RWPE2 (cell line): ENCODE measurements around the gene AADACL3.

Experiments used
- ATAC-seq: fragments of 200-7000 bp; cut with Tn5 transposase; 3 replicates; pipeline ENCODE4 v1.9.1; 2021; ENCODE audit warnings: low read depth
- DNase-seq: peaks from one replicate; pipeline ENCODE4 v3.0.0-alpha.2; 2020; ENCODE audit warnings: low spot score
- H3K27ac ChIP-seq: fragments of 450-650 bp; 2 replicates; pipeline ENCODE4 v1.5.1; 2017; ENCODE audit warnings: mild to moderate bottlenecking; ENCODE audit not compliant: poor library complexity, severe bottlenecking
- H3K27me3 ChIP-seq: fragments of 250-450 bp; sonication (Bioruptor Pico); 2 replicates; pipeline ENCODE4 v1.5.1; 2021; ENCODE audit warnings: mild to moderate bottlenecking, moderate library complexity; ENCODE audit not compliant: insufficient read depth, poor library complexity, severe bottlenecking
- H3K36me3 ChIP-seq: fragments of 250-450 bp; sonication (Bioruptor Pico); 2 replicates; pipeline ENCODE4 v1.5.1; 2020; ENCODE audit warnings: low read depth, mild to moderate bottlenecking, moderate library complexity
- H3K4me1 ChIP-seq: fragments of 250-450 bp; sonication (Bioruptor Pico); 2 replicates; pipeline ENCODE4 v1.5.1; 2021; ENCODE audit warnings: mild to moderate bottlenecking, moderate library complexity; ENCODE audit not compliant: insufficient read depth, poor library complexity, severe bottlenecking
- H3K4me3 ChIP-seq: fragments of 250-450 bp; sonication (Bioruptor Pico); 2 replicates; pipeline ENCODE4 v1.5.1; 2021; ENCODE audit warnings: mild to moderate bottlenecking, moderate library complexity; ENCODE audit not compliant: severe bottlenecking
- H3K9me3 ChIP-seq: fragments of 250-450 bp; sonication (Bioruptor Pico); 2 replicates; pipeline ENCODE4 v1.5.1; 2021; ENCODE audit warnings: mild to moderate bottlenecking, moderate library complexity; ENCODE audit not compliant: severe bottlenecking
- TF ChIP-seq, protein P1 (sequence below): fragments of 450-650 bp; IDR thresholded peaks from one replicate; pipeline ENCODE4 v1.5.1; 2017; ENCODE audit warnings: mild to moderate bottlenecking, moderate library complexity; ENCODE audit not compliant: poor library complexity, severe bottlenecking

The AADACL3 gene

DNA sequence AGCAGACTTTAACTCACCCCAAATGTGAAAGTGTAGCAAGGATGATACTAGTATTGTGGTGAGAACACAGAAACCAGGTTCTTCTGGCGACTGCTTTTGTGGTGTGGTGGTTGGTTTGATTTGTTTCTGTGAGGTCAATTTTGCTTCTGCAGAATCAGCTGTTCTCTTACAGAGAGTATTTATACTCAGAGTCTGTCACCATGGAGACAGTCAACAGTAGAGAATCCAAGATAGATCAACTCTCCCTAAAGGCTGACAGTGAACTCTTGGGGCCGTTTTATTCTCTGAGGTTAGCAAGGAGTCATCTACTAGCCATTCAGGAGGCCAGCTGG is 30.0 kb downstream of the AADACL3 start, which contains the start of gene CFAP107:
CFAP107 (plus strand) TSS at position 209 of the 332 bp plus-strand sequence. CDS start 231 bp downstream, outside the sequence.
- no peaks in the 10 kb centered on the region for H3K4me1 ChIP-seq
- H3K9me3 ChIP-seq, result no peaks in the 10 kb centered on the region
- ATAC-seq, result no peak
- H3K4me3 ChIP-seq, result no peak within 1 kb of the TSS
- no peak within 1 kb of the TSS for H3K27ac ChIP-seq
- TF ChIP-seq, protein P1, sequence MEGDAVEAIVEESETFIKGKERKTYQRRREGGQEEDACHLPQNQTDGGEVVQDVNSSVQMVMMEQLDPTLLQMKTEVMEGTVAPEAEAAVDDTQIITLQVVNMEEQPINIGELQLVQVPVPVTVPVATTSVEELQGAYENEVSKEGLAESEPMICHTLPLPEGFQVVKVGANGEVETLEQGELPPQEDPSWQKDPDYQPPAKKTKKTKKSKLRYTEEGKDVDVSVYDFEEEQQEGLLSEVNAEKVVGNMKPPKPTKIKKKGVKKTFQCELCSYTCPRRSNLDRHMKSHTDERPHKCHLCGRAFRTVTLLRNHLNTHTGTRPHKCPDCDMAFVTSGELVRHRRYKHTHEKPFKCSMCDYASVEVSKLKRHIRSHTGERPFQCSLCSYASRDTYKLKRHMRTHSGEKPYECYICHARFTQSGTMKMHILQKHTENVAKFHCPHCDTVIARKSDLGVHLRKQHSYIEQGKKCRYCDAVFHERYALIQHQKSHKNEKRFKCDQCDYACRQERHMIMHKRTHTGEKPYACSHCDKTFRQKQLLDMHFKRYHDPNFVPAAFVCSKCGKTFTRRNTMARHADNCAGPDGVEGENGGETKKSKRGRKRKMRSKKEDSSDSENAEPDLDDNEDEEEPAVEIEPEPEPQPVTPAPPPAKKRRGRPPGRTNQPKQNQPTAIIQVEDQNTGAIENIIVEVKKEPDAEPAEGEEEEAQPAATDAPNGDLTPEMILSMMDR, result no peak
- H3K36me3 ChIP-seq, result no peaks in the 10 kb centered on the region
- DNase-seq, result no peak
- no peaks in the 10 kb centered on the region for H3K27me3 ChIP-seq

DNA sequence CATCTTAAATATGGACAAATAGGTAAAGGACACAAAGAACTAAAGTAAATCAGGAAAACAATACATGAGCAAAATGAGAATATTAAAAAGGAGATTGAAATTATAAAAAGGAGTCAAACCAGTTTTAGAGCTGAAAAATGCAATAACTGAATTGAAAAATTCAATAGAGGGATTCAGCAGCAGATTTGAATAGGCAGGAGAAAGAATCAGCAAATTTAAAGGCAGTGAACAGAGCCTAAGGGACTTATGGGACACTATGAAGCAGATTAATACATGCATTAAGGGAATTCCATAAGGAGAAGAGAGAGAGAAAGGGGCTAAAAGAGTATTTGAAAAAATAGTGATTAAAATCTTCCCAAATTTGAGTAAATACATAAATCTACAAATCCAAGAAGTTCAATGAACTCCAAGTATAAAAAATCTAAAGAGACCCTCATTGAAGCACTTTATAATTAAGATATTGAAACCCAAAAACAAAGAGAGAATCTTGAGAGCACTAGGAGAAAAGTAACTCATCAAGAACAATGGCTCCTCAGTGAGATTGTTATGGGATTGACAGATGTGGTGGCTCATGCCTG is 33.0 kb downstream of the AADACL3 start:
- no peaks in the 10 kb centered on the region for H3K4me1 ChIP-seq
- peaks cover 12% of the 10 kb centered on the region for H3K27me3 ChIP-seq
- DNase-seq (no peak), ATAC-seq (no peak)
- H3K9me3 ChIP-seq, result no peaks in the 10 kb centered on the region
- TF ChIP-seq, protein P1, result no peak
- H3K36me3 ChIP-seq, result no peaks in the 10 kb centered on the region
- no peak overlapping the region for H3K4me3 ChIP-seq
- H3K27ac ChIP-seq, result no peak overlapping the region

GRCh38 chr1:12754738-12755137 is 38.8 kb downstream of the AADACL3 start:
- DNase-seq (no peak), ATAC-seq (no peak)
- H3K4me1 ChIP-seq, result no peaks in the 10 kb centered on the region

GRCh38 chr1:12756273-12756672 is 40.4 kb downstream of the AADACL3 start:
- TF ChIP-seq, protein P1, result no peak
- no peaks in the 10 kb centered on the region for H3K4me1 ChIP-seq
- ATAC-seq (no peak), DNase-seq (no peak)
- no peaks in the 10 kb centered on the region for H3K36me3 ChIP-seq
- H3K27ac ChIP-seq, result no peak overlapping the region
- H3K4me3 ChIP-seq, result no peak overlapping the region
- H3K9me3 ChIP-seq, result no peaks in the 10 kb centered on the region
- peaks cover 21% of the 10 kb centered on the region for H3K27me3 ChIP-seq

More at GRCh38 chr1:12754738-12755137, 38.8 kb downstream of the AADACL3 start:
- Histone ChIP-seq H3K4me3 (no peak overlapping the region), H3K36me3 (no peaks in the 10 kb centered on the region), H3K27ac (no peak overlapping the region), H3K9me3 (no peaks in the 10 kb centered on the region), H3K27me3 (peaks cover 21% of the 10 kb centered on the region)
- TF ChIP-seq, protein P1, result no peak

- peaks cover 21% of the 10 kb centered on the region for H3K27me3 ChIP-seq
- no peaks in the 10 kb centered on the region for H3K36me3 ChIP-seq
- TF ChIP-seq, protein P1, result no peak
- ATAC-seq (no peak), DNase-seq (no peak)
- H3K4me1 ChIP-seq, result no peaks in the 10 kb centered on the region
- H3K27ac ChIP-seq, result no peak overlapping the region
- H3K9me3 ChIP-seq, result no peaks in the 10 kb centered on the region
- no peak overlapping the region for H3K4me3 ChIP-seq
These were observed 41.0 kb downstream of the AADACL3 start for GRCh38 chr1:12756768-12757413.
